GM18867 (cell line): ENCODE results near the gene RAB17.
A peak's percentile ranks its signal among the peaks of the same experiment; 100 is the strongest.
"Not testable (repeated sequence)": the region's sequence is repeated elsewhere in the genome, so short reads cannot be mapped to it uniquely, and the experiment has no call there.

Source experiments
- ATAC-seq: cut with Tn5 transposase; IDR thresholded peaks from one replicate; pipeline ENCODE4 v1.9.1; 2021; ENCODE audit warnings: mild to moderate bottlenecking, moderate library complexity; ENCODE audit not compliant: unreplicated experiment

RAB17 gene

DNA sequence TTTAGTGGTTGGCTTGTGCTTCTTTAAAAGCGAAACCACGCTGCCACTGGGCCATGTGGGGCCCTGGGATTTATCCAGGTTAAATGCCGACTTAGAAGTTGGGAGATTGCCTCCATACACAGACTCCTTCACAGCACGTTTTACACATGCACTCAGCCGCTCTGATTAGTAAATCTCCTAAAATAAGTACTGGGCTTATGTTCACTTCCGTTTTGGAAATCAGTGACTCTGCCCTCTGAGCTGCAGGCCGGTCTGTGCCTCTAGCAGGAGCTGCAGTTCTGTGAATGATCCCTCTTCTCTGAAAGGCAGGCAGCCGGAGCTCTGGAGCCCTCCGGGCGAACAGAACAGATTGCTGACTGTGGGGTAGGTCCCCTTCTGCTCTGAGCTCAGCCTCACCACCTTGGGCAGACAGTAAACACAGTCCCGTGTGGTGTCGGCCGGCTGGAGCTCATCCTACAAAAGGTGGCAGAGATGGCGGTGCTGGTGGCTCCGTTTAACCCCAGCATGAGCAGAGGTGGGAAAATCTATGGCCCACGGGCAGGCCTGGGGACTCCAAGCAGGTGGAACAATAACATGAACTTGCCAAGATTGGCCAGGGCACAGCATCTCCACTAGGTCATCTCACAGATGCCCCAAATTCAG, 9.8 kb upstream of the RAB17 start:
- no peak for ATAC-seq

DNA sequence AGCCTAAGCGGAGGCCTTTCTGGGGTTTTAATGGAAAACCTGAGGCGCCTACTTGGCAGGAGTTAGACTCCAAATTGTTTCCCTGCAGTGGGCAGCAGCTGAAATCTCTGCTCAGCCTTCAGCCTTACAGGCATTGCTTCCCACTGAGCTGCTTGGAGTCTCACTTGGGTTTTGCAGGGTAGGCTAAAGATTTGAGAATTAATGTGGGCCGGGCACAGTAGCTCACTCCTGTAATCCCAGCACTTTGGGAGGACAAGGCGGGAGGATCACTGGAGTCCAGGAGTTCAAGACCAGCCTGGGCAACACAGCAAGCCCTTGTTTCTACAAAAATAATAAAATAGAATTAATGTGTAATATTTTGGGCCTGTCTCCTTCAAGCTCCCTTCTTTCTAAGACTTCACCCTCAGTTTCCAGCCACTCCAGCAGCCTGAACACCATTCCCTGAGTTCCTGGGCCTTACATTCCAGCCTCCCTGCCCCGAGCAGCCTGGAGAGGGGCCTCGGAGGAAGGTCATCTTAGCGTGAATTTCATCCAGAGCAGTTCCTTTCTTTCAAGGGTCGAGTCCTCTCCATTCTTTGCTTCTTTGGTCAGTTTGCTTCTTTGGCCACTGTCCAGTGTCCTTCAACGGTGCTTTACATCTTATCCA, 9.1 kb upstream of the RAB17 start:
- ATAC-seq = no peak

DNA sequence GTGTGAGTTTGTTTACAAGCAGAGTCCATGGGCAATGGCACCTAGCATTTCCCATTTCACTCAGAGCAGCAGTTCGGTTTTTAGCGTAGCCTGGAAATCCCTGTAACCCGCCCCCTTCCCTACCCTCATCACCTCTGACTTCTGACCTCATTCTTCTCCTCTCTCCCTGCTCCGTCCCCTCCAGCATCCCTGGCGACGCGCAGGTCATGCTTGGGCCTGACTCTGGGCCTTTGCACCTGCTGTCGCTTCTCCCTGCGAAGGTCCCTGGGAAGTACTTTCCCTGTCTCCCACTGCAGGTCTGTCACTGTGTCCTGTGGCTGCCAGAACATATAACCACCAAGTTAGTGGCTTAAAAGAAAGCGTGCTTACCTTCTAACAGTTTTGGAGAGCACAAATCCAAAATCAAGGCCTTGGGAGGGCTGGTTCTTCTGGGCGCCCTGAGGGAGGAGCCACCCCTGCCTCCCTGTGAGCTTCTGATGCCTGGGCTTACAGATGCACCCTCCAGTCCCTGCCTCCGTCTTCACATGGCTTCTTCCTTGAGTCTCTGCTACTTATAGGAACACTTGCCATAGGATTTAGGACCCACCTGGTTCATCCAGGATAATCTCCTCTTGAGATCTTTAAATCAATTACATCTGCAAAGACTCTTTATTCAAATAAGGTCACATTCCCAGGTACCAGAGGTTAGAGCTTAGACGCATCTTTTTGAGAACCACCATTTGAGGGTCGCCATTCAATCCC, 8.1 kb upstream of the RAB17 start:
- no peak for ATAC-seq

DNA sequence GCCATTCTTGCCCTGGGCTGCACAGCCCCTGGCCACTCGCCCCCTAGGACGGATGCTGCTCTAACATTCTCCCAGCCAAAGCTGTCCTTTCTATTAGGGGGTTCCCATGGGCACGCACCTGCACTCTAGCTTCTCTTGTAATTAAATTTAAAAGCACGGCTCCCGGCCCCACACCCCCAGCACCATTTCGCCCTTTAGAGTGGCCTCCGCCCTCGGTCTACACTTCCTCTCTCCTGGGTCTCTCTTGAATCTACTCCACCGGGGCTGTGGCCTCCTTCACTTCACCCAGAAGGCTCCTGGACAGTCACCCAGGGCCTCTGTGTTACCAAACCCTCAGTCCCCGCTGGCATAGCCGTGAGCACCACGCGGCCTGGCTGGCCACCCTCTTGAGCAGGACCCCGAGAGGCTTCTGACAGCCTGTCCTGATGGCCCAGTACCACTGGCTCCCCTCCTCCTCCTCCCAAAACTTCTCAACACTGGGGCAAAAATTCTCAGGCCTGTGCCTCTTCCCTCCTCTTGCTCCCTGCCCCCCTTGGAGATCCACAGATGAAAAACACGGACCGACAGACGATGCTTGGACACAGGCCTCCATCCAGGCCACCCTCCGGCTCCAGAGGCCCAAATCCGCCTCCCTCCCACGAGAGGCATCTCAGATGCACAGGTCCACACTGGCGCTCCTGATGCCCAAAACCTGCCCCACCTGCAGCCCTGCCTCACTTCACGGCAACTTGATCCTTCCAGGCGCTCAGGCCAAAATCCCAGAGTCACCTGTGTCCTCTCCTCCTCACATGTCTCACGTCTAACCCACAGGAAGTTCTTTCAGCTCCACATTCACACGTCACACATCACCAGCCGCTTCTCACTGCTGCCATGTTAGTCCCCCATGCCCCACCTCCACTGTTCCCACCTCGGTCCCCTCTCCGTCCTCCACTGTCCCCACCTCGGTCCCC, 6.9 kb upstream of the RAB17 start:
- ATAC-seq = no peak

DNA sequence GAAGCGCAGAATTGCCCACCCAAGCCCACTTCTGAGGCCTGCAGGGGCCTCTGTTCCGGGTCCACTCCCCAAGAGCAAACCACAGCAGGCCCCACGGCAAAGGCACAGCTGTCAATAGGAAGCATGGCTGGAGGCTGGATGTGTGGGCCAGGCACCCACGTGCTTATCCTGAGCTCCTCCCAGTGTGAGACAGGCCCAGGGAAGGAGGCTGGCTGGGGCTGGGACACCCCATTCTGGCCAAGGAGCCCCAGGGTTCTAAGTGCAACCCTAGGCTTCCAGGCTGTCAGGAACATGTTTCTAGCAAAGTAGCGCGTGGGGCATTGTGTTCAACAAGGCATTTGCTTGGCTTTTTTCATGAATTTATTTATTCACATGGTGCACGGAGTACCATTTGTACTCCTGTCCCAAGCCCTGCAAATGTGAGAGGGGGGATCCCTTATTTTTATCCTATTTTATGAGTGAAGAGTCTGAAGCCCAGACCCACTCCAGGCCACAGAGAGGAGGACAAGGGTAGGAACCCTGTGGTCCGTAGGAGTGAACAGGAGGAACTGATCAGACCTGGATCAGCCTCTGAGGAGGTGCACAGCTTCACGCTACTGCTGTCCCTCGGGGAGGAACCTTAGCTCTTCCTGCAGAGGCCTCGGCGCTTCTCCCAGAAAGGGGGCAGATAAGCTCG, 6.1 kb upstream of the RAB17 start:
- no peak for ATAC-seq

DNA sequence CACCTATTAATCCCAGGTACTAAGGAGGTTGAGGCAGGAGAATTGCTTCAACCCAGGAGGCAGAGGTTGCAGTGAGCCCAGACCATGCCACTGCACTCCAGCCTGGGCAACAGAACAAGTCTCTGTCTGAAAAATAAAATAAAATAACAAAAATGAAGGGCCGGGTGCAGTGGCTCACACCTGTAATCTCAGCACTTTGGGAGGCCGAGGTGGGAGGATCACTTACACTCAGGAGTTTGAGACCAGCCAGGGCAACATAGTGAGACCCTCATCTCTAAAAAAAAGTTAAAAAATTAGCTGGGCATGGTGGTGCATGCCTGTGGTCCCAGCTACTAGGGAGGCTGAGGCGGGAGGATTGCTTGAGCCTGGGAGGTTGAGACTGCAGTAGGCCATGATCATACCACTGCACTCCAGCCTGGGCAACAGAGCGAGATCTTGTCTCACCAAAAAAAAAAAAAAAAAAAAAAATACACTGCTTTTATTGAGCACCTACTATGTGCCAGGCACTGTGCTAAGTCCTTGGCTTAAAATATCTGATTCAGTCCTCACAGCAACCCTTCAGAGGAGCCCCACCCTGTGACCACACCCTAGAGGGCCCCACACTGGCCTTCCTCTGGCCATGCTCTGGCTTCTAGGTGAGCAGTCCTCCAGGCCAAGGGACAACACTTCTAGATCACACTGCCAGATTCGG, 5.4 kb upstream of the RAB17 start:
- ATAC-seq = not testable (repeated sequence)

DNA sequence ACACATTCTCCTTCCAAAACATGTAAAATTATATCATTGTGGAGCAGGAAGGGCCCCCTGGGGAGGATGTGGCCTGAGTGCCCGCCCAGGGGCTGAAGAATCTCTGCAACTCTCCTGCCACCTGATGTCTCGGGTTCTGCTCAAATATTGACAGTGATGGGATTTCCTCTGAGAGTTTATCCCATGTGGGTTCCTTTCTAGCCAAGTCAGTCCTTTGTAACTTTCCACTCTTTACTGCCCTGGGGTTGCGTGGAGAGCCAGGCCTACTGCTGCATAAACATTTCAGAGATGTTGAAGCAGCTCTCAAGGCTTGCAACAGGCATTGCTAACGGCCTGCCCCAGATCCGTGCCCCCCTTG, 4.0 kb upstream of the RAB17 start:
- ATAC-seq = no peak

DNA sequence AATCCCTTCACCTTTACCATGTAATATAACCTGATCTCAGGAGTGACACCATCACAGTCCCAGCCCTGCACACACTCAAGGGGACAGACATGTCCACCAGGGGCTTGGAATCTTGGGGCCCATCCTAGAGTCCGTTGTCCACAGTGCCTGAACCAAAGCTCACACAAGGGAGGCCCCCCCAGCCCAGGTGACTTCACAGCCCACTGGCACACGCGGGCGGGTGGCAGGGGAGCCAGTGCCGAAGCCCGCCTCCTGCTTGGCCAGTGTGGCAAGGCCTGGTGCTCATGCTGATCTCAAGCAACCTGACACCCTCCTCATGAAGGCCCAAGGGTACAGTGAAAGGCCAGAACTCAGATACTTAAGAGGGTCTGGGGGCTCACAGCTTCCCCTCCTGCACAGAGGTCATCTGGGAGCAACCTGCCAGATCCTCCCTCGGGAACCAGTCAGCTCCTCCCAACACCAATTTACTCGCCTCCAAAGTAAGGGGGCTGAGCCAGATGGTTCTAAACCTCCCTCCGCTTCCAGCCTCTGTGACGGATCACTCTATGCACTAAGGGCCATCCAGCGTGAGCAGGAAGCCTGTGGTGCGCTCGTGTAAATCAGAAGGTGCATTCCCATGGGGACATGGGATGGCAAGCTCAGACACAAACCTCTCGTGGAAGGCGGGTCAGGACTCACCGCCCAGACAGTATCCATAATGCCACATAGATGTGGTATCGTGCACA, 3.2 kb upstream of the RAB17 start:
- ATAC-seq = no peak

DNA sequence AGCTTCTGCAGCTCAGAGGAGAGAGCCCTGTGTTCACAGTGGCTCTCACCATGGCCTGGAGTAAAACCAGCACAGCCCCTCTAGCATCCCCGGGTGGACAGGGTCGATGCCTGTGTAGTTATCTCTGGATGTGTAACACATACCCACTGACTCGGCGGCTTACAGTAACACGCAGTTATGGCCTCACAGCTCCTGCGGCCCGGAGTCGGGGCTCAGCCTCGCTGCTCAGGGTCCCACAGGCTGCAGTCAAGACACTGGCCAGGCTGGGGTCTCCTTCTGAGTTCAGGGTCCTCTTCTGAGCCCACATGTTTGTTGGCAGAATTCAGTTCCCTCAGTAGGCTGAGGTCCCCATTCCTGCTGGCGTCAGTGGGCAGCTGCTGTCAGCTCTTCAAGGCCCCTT, 2.5 kb upstream of the RAB17 start:
- ATAC-seq = no peak

DNA sequence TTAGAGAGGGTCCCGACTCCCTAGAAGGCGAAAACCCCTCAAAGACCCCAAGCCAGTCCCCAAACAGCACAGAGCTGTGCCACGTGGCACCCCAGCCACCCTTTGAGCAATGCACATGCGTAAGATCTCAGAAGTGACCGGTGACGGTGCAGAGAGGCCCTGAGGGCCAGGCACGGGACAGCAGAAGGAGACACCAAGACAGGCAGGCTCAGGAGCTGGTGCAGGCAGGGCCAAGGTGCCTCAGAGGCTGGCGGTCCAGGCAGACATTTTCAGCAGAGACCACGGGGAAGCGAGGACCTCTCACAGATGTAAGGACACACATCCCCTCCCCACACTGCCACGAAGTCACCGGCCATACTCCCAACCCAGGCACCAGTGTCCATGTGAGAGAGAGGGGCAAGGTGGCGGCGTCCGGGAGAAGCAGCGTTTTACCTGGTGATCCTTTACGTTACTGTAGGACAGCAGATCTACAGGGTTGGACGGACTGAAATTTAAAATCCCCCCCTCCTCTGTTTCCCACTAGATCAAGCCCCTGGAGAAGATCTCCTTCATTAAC, 2.0 kb upstream of the RAB17 start:
- ATAC-seq = no peak

DNA sequence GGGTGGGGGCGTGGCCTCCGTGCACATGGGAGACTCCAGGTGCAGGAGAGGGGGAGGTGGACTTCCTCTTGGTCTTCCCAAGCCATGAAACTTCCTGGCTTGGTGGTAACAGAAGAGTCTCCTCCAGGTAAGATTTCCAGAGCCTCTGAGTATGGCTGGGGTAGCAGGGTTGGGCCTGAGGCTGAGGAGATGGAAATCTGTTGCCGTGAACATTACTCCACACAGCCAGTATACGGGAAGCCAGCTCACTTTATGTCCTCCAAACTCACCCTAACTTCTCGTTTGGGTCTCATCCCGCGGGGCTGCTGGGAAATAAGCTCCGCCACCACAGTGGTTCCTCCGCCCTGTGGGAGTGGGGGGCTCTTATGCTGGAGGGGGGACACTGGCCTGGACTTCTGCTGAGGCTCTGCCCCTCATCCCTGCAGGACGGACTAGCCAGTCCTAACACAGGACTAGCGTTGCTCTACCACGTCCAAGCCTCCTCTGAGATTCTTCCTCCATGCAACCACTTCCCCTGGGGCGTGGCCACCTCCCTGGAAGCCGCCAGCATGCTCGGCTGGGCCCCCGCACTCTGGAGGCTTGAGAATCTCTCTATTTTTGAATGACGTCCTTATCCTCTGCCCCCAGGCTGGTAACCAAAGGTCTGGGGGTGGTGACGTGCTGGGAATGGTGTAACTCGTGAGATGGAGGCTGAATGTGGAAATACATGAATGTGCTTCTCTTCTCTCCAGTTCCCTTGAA, 777 bp upstream of the RAB17 start:
- ATAC-seq = peak; percentile 53

DNA sequence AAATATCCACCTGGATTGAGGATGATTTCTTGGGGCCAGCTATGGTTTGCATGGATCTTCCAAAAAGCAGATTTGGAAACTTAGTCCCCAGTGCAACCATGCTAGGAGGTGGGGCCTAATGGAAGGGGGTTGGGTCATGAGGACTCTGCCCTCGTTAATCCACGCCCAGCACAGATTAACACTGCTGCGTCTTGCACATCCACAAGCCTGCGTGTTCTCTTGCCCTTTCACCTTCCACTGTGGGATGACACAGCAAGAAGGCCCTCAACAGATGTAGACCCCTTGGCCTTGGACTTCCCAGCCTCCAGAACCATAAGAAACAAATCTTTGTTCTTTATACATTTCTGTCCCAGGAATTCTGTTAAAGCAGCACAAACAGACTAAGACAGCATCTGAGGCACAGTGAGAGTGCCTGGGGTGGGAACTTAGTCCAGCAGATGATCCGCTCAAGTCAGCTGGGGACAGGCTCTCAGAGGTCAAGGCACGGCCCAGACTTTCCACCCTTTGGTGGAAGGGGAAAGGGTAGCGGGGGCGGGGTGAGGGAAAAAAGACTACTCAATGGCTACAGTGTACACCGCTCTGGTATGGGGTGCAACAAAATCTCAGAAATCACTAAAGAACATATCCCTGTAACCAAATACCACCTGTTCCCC, 2.4 kb downstream of the RAB17 start:
- ATAC-seq = no peak

DNA sequence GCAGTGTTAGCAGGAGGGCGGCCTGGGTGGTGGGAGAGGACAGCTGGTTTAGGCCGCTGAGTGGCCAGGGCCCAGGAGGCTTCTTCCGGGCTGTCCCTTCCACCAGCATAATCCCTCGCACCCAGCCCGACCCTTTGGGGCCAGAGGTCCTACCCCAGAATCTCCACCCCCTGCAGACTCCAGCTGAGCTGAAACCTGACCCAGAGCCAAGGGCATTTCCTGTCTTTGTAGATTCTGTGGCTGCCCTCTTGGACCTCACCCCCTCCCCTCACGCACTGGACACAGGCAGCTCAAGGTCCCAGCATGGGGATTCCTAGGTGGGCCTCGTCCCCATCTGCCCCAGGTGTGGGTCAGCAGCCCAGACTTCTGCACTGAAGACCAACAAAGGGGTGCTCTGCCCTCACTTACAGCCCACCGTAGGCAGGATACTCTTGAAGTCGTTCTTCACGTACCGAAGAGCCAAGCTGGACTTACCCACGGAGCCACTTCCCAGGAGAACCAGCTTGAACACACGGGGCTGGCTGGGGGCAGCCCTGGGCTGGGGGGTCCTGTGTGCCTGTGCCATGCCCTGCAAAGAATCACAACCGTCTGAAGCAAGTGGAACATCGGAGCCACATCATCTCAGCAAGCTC, 4.8 kb downstream of the RAB17 start:
- ATAC-seq = no peak

DNA sequence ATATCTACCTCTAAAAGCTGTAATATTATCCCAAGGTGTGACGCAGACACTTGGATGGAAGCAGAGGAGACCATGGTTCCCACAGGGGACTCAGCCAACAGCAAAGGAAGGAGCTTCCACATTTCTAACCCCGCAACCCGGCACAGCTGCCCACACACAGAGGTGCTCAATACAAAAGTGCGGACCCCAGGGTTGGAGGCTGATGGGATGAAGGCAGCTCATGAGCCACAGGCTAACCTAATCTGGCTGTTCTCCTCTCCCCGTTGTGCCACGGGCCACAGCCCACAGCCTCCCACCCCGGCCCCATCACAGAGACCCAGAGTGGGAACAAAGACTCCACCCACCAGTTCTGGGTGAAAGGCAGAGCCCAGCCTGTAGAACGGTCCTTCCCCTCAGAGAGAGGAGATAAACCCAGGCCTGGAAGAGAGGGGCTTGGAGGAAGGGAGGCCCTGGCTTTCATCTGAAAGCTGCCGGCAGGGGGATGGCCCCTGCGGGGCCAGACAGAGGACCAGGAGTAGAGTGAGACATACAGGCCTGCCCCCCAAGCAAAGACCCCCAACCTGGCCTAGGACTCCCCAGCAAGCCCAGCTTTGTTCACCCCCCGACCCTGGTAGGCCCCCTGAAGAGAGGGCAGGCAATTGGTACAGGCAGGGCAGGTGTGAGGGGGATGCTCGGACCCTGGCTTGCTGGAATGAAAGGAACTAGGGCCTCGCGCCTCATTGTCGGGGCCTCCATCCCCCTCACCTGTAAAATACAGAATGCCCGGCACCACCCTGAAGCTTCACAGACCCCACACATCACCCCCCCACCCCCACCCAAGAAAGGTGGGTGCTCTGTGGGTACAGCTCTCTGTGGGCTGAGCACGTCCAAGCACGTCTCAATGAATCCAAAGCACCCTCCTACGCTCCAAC, 6.9 kb downstream of the RAB17 start:
- no peak for ATAC-seq

DNA sequence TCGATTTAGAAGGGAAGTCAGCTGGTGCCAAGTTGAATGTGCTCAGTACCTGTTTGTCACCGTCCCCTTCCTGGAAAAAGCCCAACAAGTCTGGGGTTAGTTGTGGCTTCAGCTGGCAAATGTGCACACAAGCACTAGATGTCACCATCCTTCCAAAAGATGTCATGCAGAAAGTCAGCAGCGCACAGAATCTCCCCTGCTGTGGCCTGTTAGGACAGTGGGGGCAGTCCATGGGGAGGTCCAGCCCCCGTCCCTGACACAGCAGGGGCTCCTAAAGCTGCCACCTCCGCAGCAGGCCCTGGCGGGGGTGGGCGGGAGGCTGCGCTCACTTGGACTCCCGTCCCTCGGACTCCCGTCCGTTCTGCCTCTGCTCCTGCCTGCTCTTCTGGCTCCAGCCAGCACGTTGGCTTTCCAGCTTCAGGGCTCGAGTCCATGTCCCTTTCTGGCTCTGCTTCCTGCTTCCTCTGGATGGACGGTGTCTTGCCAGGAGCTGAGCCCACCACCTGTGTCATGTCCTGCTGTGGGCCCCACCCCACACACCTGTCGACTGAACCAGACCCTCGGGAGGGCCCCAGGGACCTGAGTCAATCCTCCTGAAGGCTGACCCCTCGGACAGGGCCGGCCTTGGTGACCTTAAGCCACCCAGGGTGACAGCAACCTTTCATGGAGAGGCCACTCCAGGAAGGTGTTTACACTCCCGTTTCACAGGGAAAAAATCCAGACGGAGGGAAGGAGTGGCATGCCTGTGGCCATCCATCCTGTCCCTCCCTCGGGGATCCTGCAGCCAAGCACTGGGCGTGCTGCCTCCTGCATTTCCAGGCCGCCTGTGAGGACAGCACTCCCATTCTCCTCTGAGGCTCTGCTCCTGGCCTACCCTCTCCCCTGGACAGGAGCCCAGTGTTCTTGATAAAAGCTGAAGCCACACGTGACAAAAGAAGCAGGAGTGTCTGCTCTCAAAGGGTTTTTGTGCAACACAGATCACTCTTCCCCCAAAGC, 8.5 kb downstream of the RAB17 start:
- no peak for ATAC-seq
